ENCODE data around the gene TMEM119.

Gene TMEM119

GRCh38 chr12:108562348-108563135, 35.3 kb downstream of the TMEM119 start, which contains the start of gene ISCU:
TSS of gene ISCU (plus strand) at chr12:108562596. CDS start at chr12:108562623, 27 bp downstream.
- no peak for TF ChIP-seq CTCF (IDR thresholded peaks at IDR 0.05; ENCODE audit: low read depth, low read length)
- Histone ChIP-seq H3K27me3 (no peaks in the 10 kb centered on the region), H3K4me1 (peaks cover 38% of the 10 kb centered on the region), H3K9me3 (no peaks in the 10 kb centered on the region), H3K4me3 (ENCODE audit: low read depth, low read length) (peak within 1 kb of the TSS; percentile 96), H3K36me3 (peaks cover 32% of the 10 kb centered on the region)
- peak; percentile 99 for DNase-seq

- peaks cover 28% of the 10 kb centered on the region for H3K36me3 ChIP-seq
- H3K27me3 ChIP-seq, result no peaks in the 10 kb centered on the region
- H3K4me3 ChIP-seq (ENCODE audit: low read depth, low read length), result peak overlapping the region; percentile 85
- TF ChIP-seq CTCF (IDR thresholded peaks at IDR 0.05; ENCODE audit: low read depth, low read length), result no peak
- H3K9me3 ChIP-seq, result no peaks in the 10 kb centered on the region
- peaks cover 31% of the 10 kb centered on the region for H3K4me1 ChIP-seq
- no peak for DNase-seq
Observed at GRCh38 chr12:108561852-108562347, 36.0 kb downstream of the TMEM119 start.

GRCh38 chr12:108560752-108561719, 36.8 kb downstream of the TMEM119 start, which contains the start of gene SART3:
TSS of gene SART3 (minus strand) at chr12:108561173. CDS start at chr12:108561154, 19 bp downstream.
- H3K4me1 ChIP-seq, result peaks cover 23% of the 10 kb centered on the region
- peaks cover 29% of the 10 kb centered on the region for H3K36me3 ChIP-seq
- peak within 1 kb of the TSS; percentile 85 for H3K4me3 ChIP-seq (ENCODE audit: low read depth, low read length)

GRCh38 chr12:108560321-108560721, 37.6 kb downstream of the TMEM119 start:
- TF ChIP-seq CTCF (IDR thresholded peaks at IDR 0.05; ENCODE audit: low read depth, low read length), result no peak
- H3K9me3 ChIP-seq, result no peaks in the 10 kb centered on the region
- no peak for DNase-seq
- H3K4me3 ChIP-seq (ENCODE audit: low read depth, low read length), result peak overlapping the region; percentile 85
- H3K27me3 ChIP-seq, result no peaks in the 10 kb centered on the region
- H3K36me3 ChIP-seq, result peaks cover 29% of the 10 kb centered on the region
- H3K4me1 ChIP-seq, result peaks cover 16% of the 10 kb centered on the region

More at GRCh38 chr12:108560752-108561719, 36.8 kb downstream of the TMEM119 start, which contains the start of gene SART3:
- Histone ChIP-seq H3K9me3 (no peaks in the 10 kb centered on the region), H3K27me3 (no peaks in the 10 kb centered on the region)
- peak; percentile 80 for DNase-seq
- TF ChIP-seq CTCF (IDR thresholded peaks at IDR 0.05; ENCODE audit: low read depth, low read length), result no peak

GRCh38 chr12:108559748-108560147, 38.1 kb downstream of the TMEM119 start:
- peak; percentile 18; the same call in 1 of the 2 replicates for TF ChIP-seq CTCF (IDR thresholded peaks at IDR 0.05; ENCODE audit: low read depth, low read length)
- H3K9me3 ChIP-seq, result no peaks in the 10 kb centered on the region
- peak overlapping the region; percentile 85 for H3K4me3 ChIP-seq (ENCODE audit: low read depth, low read length)
- H3K36me3 ChIP-seq, result peaks cover 31% of the 10 kb centered on the region
- peaks cover 11% of the 10 kb centered on the region for H3K4me1 ChIP-seq
- no peaks in the 10 kb centered on the region for H3K27me3 ChIP-seq
- no peak for DNase-seq

Data from BE2C (cell line).